ENCODE measurements around the gene NHERF1. TPM values are rescaled to one million over a fixed set of nuclear protein-coding genes. Genes with fewer than 3 reads are reported as not detected.

The NHERF1 gene
- total RNA-seq, 1 experiment from 2014 or later, result 218 TPM

- POLR2A ChIA-PET, result no interaction called here
- no peaks in the 10 kb centered on the region for H3K9me3 Mint-ChIP-seq (ENCODE audit: unreplicated experiment)
- Histone ChIP-seq H3K36me3 (ENCODE audit: control insufficient read depth, insufficient read depth, low read length) (no peaks in the 10 kb centered on the region), H3K4me1 (peaks cover 37% of the 10 kb centered on the region), H3K27me3 (replicated peaks; ENCODE audit: control insufficient read depth, insufficient read depth, low read length) (no peaks in the 10 kb centered on the region), H3K9me3 (no peaks in the 10 kb centered on the region), H3K4me3 (ENCODE audit: low read depth, low read length) (no peak overlapping the region)
- H3K4me1 Mint-ChIP-seq (ENCODE audit: low read depth, unreplicated experiment), result peaks cover 23% of the 10 kb centered on the region
- TF ChIP-seq CTCF (IDR thresholded peaks at IDR 0.05; ENCODE audit: insufficient read depth in 1 of 2, low read depth in 1 of 2, low read length in 1 of 2, severe bottlenecking in 1 of 2, unreplicated experiment in 1 of 2), result no peak
- no peak for DNase-seq
- H3K27ac Mint-ChIP-seq (ENCODE audit: unreplicated experiment), result no peak overlapping the region
- no peaks in the 10 kb centered on the region for H3K27me3 Mint-ChIP-seq (ENCODE audit: insufficient read depth, unreplicated experiment)
- H3K4me3 Mint-ChIP-seq (ENCODE audit: unreplicated experiment), result no peak overlapping the region
- no TSS peak for BruUV-seq (replicated peaks)
- CTCF ChIA-PET, result interaction anchor here (1.2 to 4.0 kb wide), 5 partner anchors 26 to 119 kb away, joined by 7 to 76 read pairs (median 21); partner anchors contain the start of gene NAT9
- intact Hi-C loops (cut with micrococcal nuclease; ENCODE audit: unreplicated experiment), result loop anchor here (1.0 to 2.0 kb wide), 4 partner anchors 27 to 121 kb away; no protein-coding TSS in a partner anchor
- H3K36me3 Mint-ChIP-seq (ENCODE audit: insufficient read depth, unreplicated experiment), result peaks cover 9% of the 10 kb centered on the region
Observed at GRCh38 chr17:74743755-74744154, 4.7 kb upstream of the NHERF1 start.

- no peaks in the 10 kb centered on the region for H3K9me3 Mint-ChIP-seq (ENCODE audit: unreplicated experiment)
- no peaks in the 10 kb centered on the region for H3K27me3 Mint-ChIP-seq (ENCODE audit: insufficient read depth, unreplicated experiment)
- intact Hi-C loops (cut with micrococcal nuclease; ENCODE audit: unreplicated experiment), result loop anchor here (1.0 to 2.0 kb wide), 4 partner anchors 26 to 120 kb away; no protein-coding TSS in a partner anchor
- peaks cover 11% of the 10 kb centered on the region for H3K36me3 Mint-ChIP-seq (ENCODE audit: insufficient read depth, unreplicated experiment)
- CTCF ChIA-PET, result interaction anchor here (0.6 to 8.1 kb wide), 15 partner anchors 7 to 614 kb away, joined by 3 to 102 read pairs (median 7); partner anchors contain the start of genes NAT9 and RAB37
- peaks cover 23% of the 10 kb centered on the region for H3K4me1 Mint-ChIP-seq (ENCODE audit: low read depth, unreplicated experiment)
- H3K4me3 Mint-ChIP-seq (ENCODE audit: unreplicated experiment), result peak overlapping the region; percentile 43
- no peak for DNase-seq
- Histone ChIP-seq H3K9me3 (no peaks in the 10 kb centered on the region), H3K36me3 (ENCODE audit: control insufficient read depth, insufficient read depth, low read length) (peaks cover 1% of the 10 kb centered on the region; the same call in 1 of the 2 replicates), H3K4me1 (peaks cover 37% of the 10 kb centered on the region), H3K27me3 (replicated peaks; ENCODE audit: control insufficient read depth, insufficient read depth, low read length) (no peaks in the 10 kb centered on the region), H3K4me3 (ENCODE audit: low read depth, low read length) (no peak overlapping the region)
- TF ChIP-seq CTCF (IDR thresholded peaks at IDR 0.05; ENCODE audit: insufficient read depth in 1 of 2, low read depth in 1 of 2, low read length in 1 of 2, severe bottlenecking in 1 of 2, unreplicated experiment in 1 of 2), result no peak
- POLR2A ChIA-PET, result interaction anchor here (0.5 kb wide), 1 partner anchor 39 kb away, joined by 4 read pairs; no protein-coding TSS in a partner anchor
- H3K27ac Mint-ChIP-seq (ENCODE audit: unreplicated experiment), result peak overlapping the region; percentile 60
- no TSS peak for BruUV-seq (replicated peaks)
Observed at GRCh38 chr17:74744349-74744713, 4.1 kb upstream of the NHERF1 start.

GRCh38 chr17:74744714-74745547 is 3.5 kb upstream of the NHERF1 start:
- H3K4me3 Mint-ChIP-seq (ENCODE audit: unreplicated experiment), result peak overlapping the region; percentile 43
- BruUV-seq (replicated peaks), result no TSS peak
- POLR2A ChIA-PET, result interaction anchor here (0.5 to 0.6 kb wide), 2 partner anchors 38 kb away, joined by 4 read pairs; no protein-coding TSS in a partner anchor
- no peaks in the 10 kb centered on the region for H3K9me3 Mint-ChIP-seq (ENCODE audit: unreplicated experiment)
- peaks cover 28% of the 10 kb centered on the region for H3K4me1 Mint-ChIP-seq (ENCODE audit: low read depth, unreplicated experiment)
- Histone ChIP-seq H3K4me1 (peaks cover 37% of the 10 kb centered on the region), H3K4me3 (ENCODE audit: low read depth, low read length) (no peak overlapping the region), H3K36me3 (ENCODE audit: control insufficient read depth, insufficient read depth, low read length) (peaks cover 2% of the 10 kb centered on the region; the same call in 1 of the 2 replicates), H3K27me3 (replicated peaks; ENCODE audit: control insufficient read depth, insufficient read depth, low read length) (no peaks in the 10 kb centered on the region), H3K9me3 (no peaks in the 10 kb centered on the region)
- H3K36me3 Mint-ChIP-seq (ENCODE audit: insufficient read depth, unreplicated experiment), result peaks cover 17% of the 10 kb centered on the region
- peak overlapping the region; percentile 60 for H3K27ac Mint-ChIP-seq (ENCODE audit: unreplicated experiment)
- peak; percentile 99 for TF ChIP-seq CTCF (IDR thresholded peaks at IDR 0.05; ENCODE audit: insufficient read depth in 1 of 2, low read depth in 1 of 2, low read length in 1 of 2, severe bottlenecking in 1 of 2, unreplicated experiment in 1 of 2)
- intact Hi-C loops (cut with micrococcal nuclease; ENCODE audit: unreplicated experiment), result loop anchor here (1.0 to 5.0 kb wide), 5 partner anchors 25 to 207 kb away; no protein-coding TSS in a partner anchor
- DNase-seq, result peak; percentile 83 to 95
- no peaks in the 10 kb centered on the region for H3K27me3 Mint-ChIP-seq (ENCODE audit: insufficient read depth, unreplicated experiment)
- CTCF ChIA-PET, result interaction anchor here (0.6 to 8.1 kb wide), 20 partner anchors 8 to 614 kb away, joined by 3 to 102 read pairs (median 7); partner anchors contain the start of genes NAT9 and RAB37
